ENCODE data around the gene ANGPTL3.

The ANGPTL3 gene

GRCh38 chr1:62613890-62614289 is 16.6 kb downstream of the ANGPTL3 start:
- no peak for DNase-seq
- H3K27ac ChIP-seq (ENCODE audit: insufficient read depth, low read length, poor library complexity, severe bottlenecking): no peak overlapping the region
- no peaks in the 10 kb centered on the region for H3K36me3 ChIP-seq (ENCODE audit: control insufficient read depth, insufficient read depth, low read length)
- no peaks in the 10 kb centered on the region for H3K4me1 ChIP-seq (ENCODE audit: control insufficient read depth, insufficient read depth, low read length, poor library complexity, severe bottlenecking)
- no peaks in the 10 kb centered on the region for H3K9me3 ChIP-seq (ENCODE audit: control insufficient read depth, low read length)
- H3K27me3 ChIP-seq (replicated peaks; ENCODE audit: control insufficient read depth, insufficient read depth, low read length, poor library complexity, severe bottlenecking): no peaks in the 10 kb centered on the region
- no peak overlapping the region for H3K4me3 ChIP-seq (ENCODE audit: insufficient read depth, low read depth, low read length, poor library complexity, severe bottlenecking)

DNA sequence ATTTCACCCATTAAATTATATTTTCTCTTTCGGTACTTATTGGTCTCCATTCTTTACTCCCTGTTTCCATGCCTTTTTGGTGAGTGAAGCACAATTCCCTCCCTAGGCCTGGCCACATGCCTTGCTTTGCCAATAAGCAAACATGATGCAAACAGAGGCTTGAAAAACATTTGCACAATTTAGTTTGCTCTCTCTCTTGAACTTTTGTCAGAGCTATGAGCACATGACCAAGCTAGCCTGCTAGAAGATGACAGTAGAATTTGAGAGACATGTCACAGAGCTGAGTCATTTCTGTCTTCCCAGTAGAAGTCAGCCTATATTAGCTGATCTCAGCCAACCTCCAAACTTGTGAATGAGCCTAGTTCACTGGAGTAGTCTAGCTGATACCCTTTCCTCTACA is 24.6 kb downstream of the ANGPTL3 start:
- Histone ChIP-seq H3K4me1 (ENCODE audit: control insufficient read depth, insufficient read depth, low read length, poor library complexity, severe bottlenecking) (no peaks in the 10 kb centered on the region), H3K9me3 (ENCODE audit: control insufficient read depth, low read length) (no peaks in the 10 kb centered on the region), H3K4me3 (ENCODE audit: insufficient read depth, low read depth, low read length, poor library complexity, severe bottlenecking) (no peak overlapping the region), H3K36me3 (ENCODE audit: control insufficient read depth, insufficient read depth, low read length) (no peaks in the 10 kb centered on the region), H3K27me3 (replicated peaks; ENCODE audit: control insufficient read depth, insufficient read depth, low read length, poor library complexity, severe bottlenecking) (no peaks in the 10 kb centered on the region), H3K27ac (ENCODE audit: insufficient read depth, low read length, poor library complexity, severe bottlenecking) (no peak overlapping the region)
- no peak for DNase-seq

GRCh38 chr1:62625415-62625814 is 28.1 kb downstream of the ANGPTL3 start:
- Histone ChIP-seq H3K4me1 (ENCODE audit: control insufficient read depth, insufficient read depth, low read length, poor library complexity, severe bottlenecking) (no peaks in the 10 kb centered on the region), H3K4me3 (ENCODE audit: insufficient read depth, low read depth, low read length, poor library complexity, severe bottlenecking) (no peak overlapping the region), H3K9me3 (ENCODE audit: control insufficient read depth, low read length) (no peaks in the 10 kb centered on the region), H3K27me3 (replicated peaks; ENCODE audit: control insufficient read depth, insufficient read depth, low read length, poor library complexity, severe bottlenecking) (no peaks in the 10 kb centered on the region), H3K36me3 (ENCODE audit: control insufficient read depth, insufficient read depth, low read length) (no peaks in the 10 kb centered on the region), H3K27ac (ENCODE audit: insufficient read depth, low read length, poor library complexity, severe bottlenecking) (no peak overlapping the region)
- DNase-seq: no peak

GRCh38 chr1:62628506-62628905 is 31.2 kb downstream of the ANGPTL3 start:
- peaks cover 4% of the 10 kb centered on the region for H3K36me3 ChIP-seq (ENCODE audit: control insufficient read depth, insufficient read depth, low read length)
- no peaks in the 10 kb centered on the region for H3K9me3 ChIP-seq (ENCODE audit: control insufficient read depth, low read length)
- no peaks in the 10 kb centered on the region for H3K27me3 ChIP-seq (replicated peaks; ENCODE audit: control insufficient read depth, insufficient read depth, low read length, poor library complexity, severe bottlenecking)
- H3K27ac ChIP-seq (ENCODE audit: insufficient read depth, low read length, poor library complexity, severe bottlenecking): no peak overlapping the region
- H3K4me3 ChIP-seq (ENCODE audit: insufficient read depth, low read depth, low read length, poor library complexity, severe bottlenecking): no peak overlapping the region
- H3K4me1 ChIP-seq (ENCODE audit: control insufficient read depth, insufficient read depth, low read length, poor library complexity, severe bottlenecking): no peaks in the 10 kb centered on the region
- DNase-seq: no peak

- no peak for DNase-seq
- Histone ChIP-seq H3K4me1 (ENCODE audit: control insufficient read depth, insufficient read depth, low read length, poor library complexity, severe bottlenecking) (no peaks in the 10 kb centered on the region), H3K27ac (ENCODE audit: insufficient read depth, low read length, poor library complexity, severe bottlenecking) (no peak overlapping the region), H3K4me3 (ENCODE audit: insufficient read depth, low read depth, low read length, poor library complexity, severe bottlenecking) (no peak overlapping the region), H3K36me3 (ENCODE audit: control insufficient read depth, insufficient read depth, low read length) (no peaks in the 10 kb centered on the region), H3K27me3 (replicated peaks; ENCODE audit: control insufficient read depth, insufficient read depth, low read length, poor library complexity, severe bottlenecking) (no peaks in the 10 kb centered on the region), H3K9me3 (ENCODE audit: control insufficient read depth, low read length) (no peaks in the 10 kb centered on the region)
Observed at GRCh38 chr1:62637392-62638105, 40.2 kb downstream of the ANGPTL3 start.

DNA sequence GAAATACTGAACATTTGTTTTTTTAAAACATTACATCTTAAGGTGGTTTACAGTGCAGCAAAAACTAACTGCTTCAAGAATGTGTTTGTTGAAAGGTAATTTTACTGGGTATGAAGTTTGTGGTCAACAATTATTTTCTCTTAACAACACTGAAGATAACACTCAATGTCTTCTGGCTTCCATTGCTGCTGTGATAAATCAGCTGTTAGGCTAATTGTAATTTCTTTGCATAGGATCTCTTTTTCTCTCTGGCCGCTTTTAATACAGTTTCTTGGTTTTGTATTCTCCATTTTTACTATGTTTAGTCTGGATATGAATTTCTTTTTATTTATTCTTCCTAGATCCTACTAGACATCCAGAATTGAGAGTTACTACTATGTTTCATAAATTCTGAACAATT is 46.0 kb downstream of the ANGPTL3 start:
- H3K27me3 ChIP-seq (replicated peaks; ENCODE audit: control insufficient read depth, insufficient read depth, low read length, poor library complexity, severe bottlenecking): no peaks in the 10 kb centered on the region
- H3K4me1 ChIP-seq (ENCODE audit: control insufficient read depth, insufficient read depth, low read length, poor library complexity, severe bottlenecking): no peaks in the 10 kb centered on the region
- DNase-seq: no peak
- H3K27ac ChIP-seq (ENCODE audit: insufficient read depth, low read length, poor library complexity, severe bottlenecking): no peak overlapping the region
- H3K9me3 ChIP-seq (ENCODE audit: control insufficient read depth, low read length): no peaks in the 10 kb centered on the region
- no peak overlapping the region for H3K4me3 ChIP-seq (ENCODE audit: insufficient read depth, low read depth, low read length, poor library complexity, severe bottlenecking)
- H3K36me3 ChIP-seq (ENCODE audit: control insufficient read depth, insufficient read depth, low read length): no peaks in the 10 kb centered on the region

- Histone ChIP-seq H3K4me3 (ENCODE audit: insufficient read depth, low read depth, low read length, poor library complexity, severe bottlenecking) (no peak overlapping the region), H3K27ac (ENCODE audit: insufficient read depth, low read length, poor library complexity, severe bottlenecking) (no peak overlapping the region), H3K4me1 (ENCODE audit: control insufficient read depth, insufficient read depth, low read length, poor library complexity, severe bottlenecking) (no peaks in the 10 kb centered on the region), H3K36me3 (ENCODE audit: control insufficient read depth, insufficient read depth, low read length) (no peaks in the 10 kb centered on the region), H3K27me3 (replicated peaks; ENCODE audit: control insufficient read depth, insufficient read depth, low read length, poor library complexity, severe bottlenecking) (no peaks in the 10 kb centered on the region), H3K9me3 (ENCODE audit: control insufficient read depth, low read length) (no peaks in the 10 kb centered on the region)
- no peak for DNase-seq
Observed at GRCh38 chr1:62652387-62652786, 55.1 kb downstream of the ANGPTL3 start.

DNA sequence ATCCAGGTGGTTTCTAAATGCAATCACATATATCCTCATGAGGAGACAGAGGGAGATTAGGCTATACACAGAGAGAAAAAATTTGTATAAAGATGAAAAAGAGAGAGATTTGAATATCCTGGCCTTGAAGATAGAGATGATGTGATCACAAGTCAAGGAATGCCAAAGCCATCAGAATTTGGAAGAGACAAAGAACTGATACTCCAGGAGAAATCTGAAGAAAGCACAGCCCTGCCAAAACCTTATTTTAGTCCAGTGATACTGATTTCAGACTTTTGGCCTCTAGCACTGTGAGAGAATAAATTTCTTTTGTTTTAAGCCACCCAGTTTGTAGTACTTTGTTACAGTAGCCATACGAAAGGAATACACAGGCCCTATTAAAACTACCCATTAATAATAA is 57.4 kb downstream of the ANGPTL3 start:
- H3K4me3 ChIP-seq (ENCODE audit: insufficient read depth, low read depth, low read length, poor library complexity, severe bottlenecking): no peak overlapping the region
- H3K9me3 ChIP-seq (ENCODE audit: control insufficient read depth, low read length): no peaks in the 10 kb centered on the region
- H3K4me1 ChIP-seq (ENCODE audit: control insufficient read depth, insufficient read depth, low read length, poor library complexity, severe bottlenecking): no peaks in the 10 kb centered on the region
- no peak overlapping the region for H3K27ac ChIP-seq (ENCODE audit: insufficient read depth, low read length, poor library complexity, severe bottlenecking)
- DNase-seq: no peak
- no peaks in the 10 kb centered on the region for H3K27me3 ChIP-seq (replicated peaks; ENCODE audit: control insufficient read depth, insufficient read depth, low read length, poor library complexity, severe bottlenecking)
- no peaks in the 10 kb centered on the region for H3K36me3 ChIP-seq (ENCODE audit: control insufficient read depth, insufficient read depth, low read length)

All from effector memory CD4-positive, alpha-beta T cell (primary cell).